ENCODE results near the gene OTP. TPM values are rescaled to one million over a fixed set of nuclear protein-coding genes. Genes with fewer than 3 reads are reported as not detected.

Gene OTP
- polyA plus RNA-seq, 1 of the 3 experiments (the other 2 are of a cell fraction): not detected

- TF ChIP-seq MEF2A (IDR thresholded peaks at IDR 0.05; ENCODE audit: borderline replicate concordance, low read depth) (no peak), TCF12 (IDR thresholded peaks at IDR 0.05) (no peak), GATA2 (CRISPR knock-in tag; IDR thresholded peaks at IDR 0.05) (no peak), YY1 (IDR thresholded peaks at IDR 0.05; ENCODE audit: low read depth) (no peak), FOSL2 (IDR thresholded peaks at IDR 0.05; ENCODE audit: borderline replicate concordance, low read depth) (no peak), EZH2phosphoT487 (IDR thresholded peaks at IDR 0.05; ENCODE audit: borderline replicate concordance, low read depth) (no peak), RXRA (IDR thresholded peaks at IDR 0.05; ENCODE audit: borderline replicate concordance, low read depth) (no peak), TAF1 (IDR thresholded peaks at IDR 0.05; ENCODE audit: borderline replicate concordance, low read depth, low read length) (no peak)
- Histone ChIP-seq H3K79me2 (ENCODE audit: insufficient read depth) (no peaks in the 10 kb centered on the region), H3K27ac (ENCODE audit: low read depth in 2 of 2, low read length in 1 of 2) (no peak overlapping the region), H3K9me2 (no peaks in the 10 kb centered on the region), H3K4me2 (no peak overlapping the region), H3K36me3 (replicated peaks in 1 of 2; ENCODE audit: control insufficient read depth in 1 of 2, insufficient read depth in 2 of 2, low read length in 1 of 2) (no peaks in the 10 kb centered on the region), H3K9me3 (no peaks in the 10 kb centered on the region), H4K20me1 (ENCODE audit: insufficient read depth) (no peaks in the 10 kb centered on the region), H3K4me1 (ENCODE audit: control insufficient read depth in 1 of 2, insufficient read depth in 2 of 2, low read depth in 1 of 2, low read length in 1 of 2) (no peaks in the 10 kb centered on the region; a peak in 1 of 4 replicates), H2AFZ (ENCODE audit: low read depth) (no peak overlapping the region), H3K9ac (no peak overlapping the region), H3K27me3 (ENCODE audit: insufficient read depth) (peaks cover 55% of the 10 kb centered on the region), H3K4me3 (ENCODE audit: low read depth in 2 of 2, low read length in 1 of 2) (no peak overlapping the region), H3F3A (replicated peaks; ENCODE audit: insufficient read depth) (no peaks in the 10 kb centered on the region)
- 0% methylated on average over 1 of the region's 1 CpG for WGBS (ENCODE audit: low lambda C conversion rate)
- CTCF ChIA-PET: interaction anchor here (0.6 kb wide), 1 partner anchor 17 kb away, joined by 3 read pairs; no protein-coding TSS in a partner anchor
- POLR2A ChIA-PET: no interaction called here
- DNase-seq: no peak
Measured at GRCh38 chr5:77650686-77651085, 12.2 kb upstream of the OTP start.

- TF ChIP-seq MAX (IDR thresholded peaks at IDR 0.05; ENCODE audit: low read depth): no peak
- TF ChIP-seq CTCF (IDR thresholded peaks at IDR 0.05): no peak
- no peak for TF ChIP-seq EZH2phosphoT487 (IDR thresholded peaks at IDR 0.05; ENCODE audit: borderline replicate concordance, low read depth)
- no peak for TF ChIP-seq RAD21 (IDR thresholded peaks at IDR 0.05; ENCODE audit: low read length)
- POLR2A ChIA-PET: no interaction called here
Measured at GRCh38 chr5:77649776-77650175, 11.3 kb upstream of the OTP start.

More at GRCh38 chr5:77649776-77650175, 11.3 kb upstream of the OTP start:
- Histone ChIP-seq H3K9ac (no peak overlapping the region), H3K4me2 (no peak overlapping the region), H3K36me3 (replicated peaks in 1 of 2; ENCODE audit: control insufficient read depth in 1 of 2, insufficient read depth in 2 of 2, low read length in 1 of 2) (no peaks in the 10 kb centered on the region), H3K9me3 (no peaks in the 10 kb centered on the region), H3K4me3 (ENCODE audit: low read depth in 2 of 2, low read length in 1 of 2) (no peak overlapping the region), H4K20me1 (ENCODE audit: insufficient read depth) (no peaks in the 10 kb centered on the region), H3F3A (replicated peaks; ENCODE audit: insufficient read depth) (no peaks in the 10 kb centered on the region), H3K27me3 (ENCODE audit: insufficient read depth) (peaks cover 59% of the 10 kb centered on the region), H3K27ac (ENCODE audit: low read depth in 2 of 2, low read length in 1 of 2) (no peak overlapping the region), H3K79me2 (ENCODE audit: insufficient read depth) (no peaks in the 10 kb centered on the region), H2AFZ (ENCODE audit: low read depth) (no peak overlapping the region), H3K9me2 (no peaks in the 10 kb centered on the region), H3K4me1 (ENCODE audit: control insufficient read depth in 1 of 2, insufficient read depth in 2 of 2, low read depth in 1 of 2, low read length in 1 of 2) (no peaks in the 10 kb centered on the region; a peak in 1 of 4 replicates)
- WGBS (ENCODE audit: low lambda C conversion rate): 73% methylated on average over 2 of the region's 2 CpGs
- no peak for DNase-seq
- CTCF ChIA-PET: no interaction called here

Data from SK-N-SH (cell line).